ENCODE data around the gene MDP1. TPM values are rescaled to one million over a fixed set of nuclear protein-coding genes. Genes with fewer than 3 reads are reported as not detected.

Gene MDP1
- total RNA-seq, 1 experiment from 2014 or later: 12.6 TPM

GRCh38 chr14:24179961-24180796, 35.7 kb downstream of the MDP1 start:
- DNase-seq (ENCODE audit: low spot score) (no peak), ATAC-seq (no peak)
- Mint-ChIP-seq H3K27ac (no peak overlapping the region), H3K36me3 (peaks cover 37% of the 10 kb centered on the region), H3K9me3 (no peaks in the 10 kb centered on the region), H3K4me3 (no peak overlapping the region), H3K4me1 (no peaks in the 10 kb centered on the region), H3K27me3 (ENCODE audit: low read depth) (no peaks in the 10 kb centered on the region)
- ChIA-PET POLR2A (no interaction called here), CTCF (interaction anchor here (0.6 to 1.1 kb wide), 2 partner anchors 19 to 51 kb away, joined by 3 read pairs; partner anchors contain the start of gene IRF9)
- TF ChIP-seq HMGXB4 (CRISPR knock-in tag; IDR thresholded peaks at IDR 0.05) (no peak), IRF1 (CRISPR knock-in tag; IDR thresholded peaks at IDR 0.05) (no peak), HMGA2 (CRISPR knock-in tag; IDR thresholded peaks at IDR 0.05) (no peak), ZNF263 (CRISPR knock-in tag; IDR thresholded peaks at IDR 0.05; ENCODE audit: low read depth) (no peak), IRF2 (CRISPR knock-in tag; IDR thresholded peaks at IDR 0.05; ENCODE audit: borderline replicate concordance, low read depth) (no peak), NR3C1 (CRISPR knock-in tag; conservative IDR thresholded peaks at IDR 0.05; ENCODE audit: low read depth) (no peak), CBFB (CRISPR knock-in tag; IDR thresholded peaks at IDR 0.05; ENCODE audit: low read depth) (no peak), USF1 (CRISPR knock-in tag; IDR thresholded peaks at IDR 0.05) (no peak), OVOL2 (CRISPR knock-in tag; IDR thresholded peaks at IDR 0.05; ENCODE audit: borderline replicate concordance) (no peak), ZNF512 (CRISPR knock-in tag; IDR thresholded peaks at IDR 0.05; ENCODE audit: borderline replicate concordance) (no peak), TP53 (CRISPR knock-in tag; IDR thresholded peaks at IDR 0.05) (no peak), PRRX2 (CRISPR knock-in tag; IDR thresholded peaks at IDR 0.05) (no peak), FOXJ3 (CRISPR knock-in tag; IDR thresholded peaks at IDR 0.05; ENCODE audit: borderline replicate concordance) (no peak)
- TF ChIP-seq, protein P1, sequence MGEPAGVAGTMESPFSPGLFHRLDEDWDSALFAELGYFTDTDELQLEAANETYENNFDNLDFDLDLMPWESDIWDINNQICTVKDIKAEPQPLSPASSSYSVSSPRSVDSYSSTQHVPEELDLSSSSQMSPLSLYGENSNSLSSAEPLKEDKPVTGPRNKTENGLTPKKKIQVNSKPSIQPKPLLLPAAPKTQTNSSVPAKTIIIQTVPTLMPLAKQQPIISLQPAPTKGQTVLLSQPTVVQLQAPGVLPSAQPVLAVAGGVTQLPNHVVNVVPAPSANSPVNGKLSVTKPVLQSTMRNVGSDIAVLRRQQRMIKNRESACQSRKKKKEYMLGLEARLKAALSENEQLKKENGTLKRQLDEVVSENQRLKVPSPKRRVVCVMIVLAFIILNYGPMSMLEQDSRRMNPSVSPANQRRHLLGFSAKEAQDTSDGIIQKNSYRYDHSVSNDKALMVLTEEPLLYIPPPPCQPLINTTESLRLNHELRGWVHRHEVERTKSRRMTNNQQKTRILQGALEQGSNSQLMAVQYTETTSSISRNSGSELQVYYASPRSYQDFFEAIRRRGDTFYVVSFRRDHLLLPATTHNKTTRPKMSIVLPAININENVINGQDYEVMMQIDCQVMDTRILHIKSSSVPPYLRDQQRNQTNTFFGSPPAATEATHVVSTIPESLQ (CRISPR knock-in tag; IDR thresholded peaks at IDR 0.05): no peak
- TF ChIP-seq, protein P2, sequence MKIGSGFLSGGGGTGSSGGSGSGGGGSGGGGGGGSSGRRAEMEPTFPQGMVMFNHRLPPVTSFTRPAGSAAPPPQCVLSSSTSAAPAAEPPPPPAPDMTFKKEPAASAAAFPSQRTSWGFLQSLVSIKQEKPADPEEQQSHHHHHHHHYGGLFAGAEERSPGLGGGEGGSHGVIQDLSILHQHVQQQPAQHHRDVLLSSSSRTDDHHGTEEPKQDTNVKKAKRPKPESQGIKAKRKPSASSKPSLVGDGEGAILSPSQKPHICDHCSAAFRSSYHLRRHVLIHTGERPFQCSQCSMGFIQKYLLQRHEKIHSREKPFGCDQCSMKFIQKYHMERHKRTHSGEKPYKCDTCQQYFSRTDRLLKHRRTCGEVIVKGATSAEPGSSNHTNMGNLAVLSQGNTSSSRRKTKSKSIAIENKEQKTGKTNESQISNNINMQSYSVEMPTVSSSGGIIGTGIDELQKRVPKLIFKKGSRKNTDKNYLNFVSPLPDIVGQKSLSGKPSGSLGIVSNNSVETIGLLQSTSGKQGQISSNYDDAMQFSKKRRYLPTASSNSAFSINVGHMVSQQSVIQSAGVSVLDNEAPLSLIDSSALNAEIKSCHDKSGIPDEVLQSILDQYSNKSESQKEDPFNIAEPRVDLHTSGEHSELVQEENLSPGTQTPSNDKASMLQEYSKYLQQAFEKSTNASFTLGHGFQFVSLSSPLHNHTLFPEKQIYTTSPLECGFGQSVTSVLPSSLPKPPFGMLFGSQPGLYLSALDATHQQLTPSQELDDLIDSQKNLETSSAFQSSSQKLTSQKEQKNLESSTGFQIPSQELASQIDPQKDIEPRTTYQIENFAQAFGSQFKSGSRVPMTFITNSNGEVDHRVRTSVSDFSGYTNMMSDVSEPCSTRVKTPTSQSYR (CRISPR knock-in tag; IDR thresholded peaks at IDR 0.05): no peak
- TF ChIP-seq, protein P3, sequence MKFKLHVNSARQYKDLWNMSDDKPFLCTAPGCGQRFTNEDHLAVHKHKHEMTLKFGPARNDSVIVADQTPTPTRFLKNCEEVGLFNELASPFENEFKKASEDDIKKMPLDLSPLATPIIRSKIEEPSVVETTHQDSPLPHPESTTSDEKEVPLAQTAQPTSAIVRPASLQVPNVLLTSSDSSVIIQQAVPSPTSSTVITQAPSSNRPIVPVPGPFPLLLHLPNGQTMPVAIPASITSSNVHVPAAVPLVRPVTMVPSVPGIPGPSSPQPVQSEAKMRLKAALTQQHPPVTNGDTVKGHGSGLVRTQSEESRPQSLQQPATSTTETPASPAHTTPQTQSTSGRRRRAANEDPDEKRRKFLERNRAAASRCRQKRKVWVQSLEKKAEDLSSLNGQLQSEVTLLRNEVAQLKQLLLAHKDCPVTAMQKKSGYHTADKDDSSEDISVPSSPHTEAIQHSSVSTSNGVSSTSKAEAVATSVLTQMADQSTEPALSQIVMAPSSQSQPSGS (CRISPR knock-in tag; IDR thresholded peaks at IDR 0.05; ENCODE audit: borderline replicate concordance, low read depth): no peak

Data from WTC11 (cell line).